ENCODE results near the gene DENND1A.

- TF ChIP-seq CTCF (IDR thresholded peaks at IDR 0.05), result no peak
- TF ChIP-seq POLR2AphosphoS5 (IDR thresholded peaks at IDR 0.05), result no peak
- TF ChIP-seq POLR2A (IDR thresholded peaks at IDR 0.05), result no peak
Observed at GRCh38 chr9:123470991-123471770, 458.7 kb downstream of the DENND1A start.
